HL-60 (cell line): Measurements from ENCODE around the gene MOB3B.

ENCODE experiments used
- CTCF ChIP-seq: IDR thresholded peaks from one replicate; pipeline ENCODE4 v1.5.1; 2011; ENCODE audit warnings: low read length, control low read depth, inconsistent platforms; ENCODE audit not compliant: insufficient read depth
- GABPA ChIP-seq: IDR thresholded peaks from 2 replicates; pipeline ENCODE4 v1.6.1; 2012; ENCODE audit warnings: low read depth
- POLR2AphosphoS5 ChIP-seq: IDR thresholded peaks from 2 replicates; pipeline ENCODE4 v1.6.1; 2012; ENCODE audit warnings: low read depth
- REST ChIP-seq: IDR thresholded peaks from 2 replicates; pipeline ENCODE4 v1.6.1; 2012; ENCODE audit warnings: low read depth; ENCODE audit not compliant: insufficient replicate concordance
- SPI1 ChIP-seq: IDR thresholded peaks from 2 replicates; pipeline ENCODE4 v1.6.1; 2012; ENCODE audit warnings: low read depth, mild to moderate bottlenecking, borderline replicate concordance

GRCh38 chr9:27337236-27337635, 192.4 kb downstream of the MOB3B start:
- TF ChIP-seq CTCF (no peak), REST (no peak), POLR2AphosphoS5 (no peak), GABPA (no peak), SPI1 (no peak)
